Activated T-cell treated with anti-CD3 and anti-CD28 coated beads for 24 hours (primary cell): Measurements from ENCODE around the gene SYPL2.

ENCODE experiments used
- DNase-seq: peaks from one replicate; pipeline ENCODE4 v3.0.0-alpha.2; 2020; ENCODE audit warnings: low read depth

The SYPL2 gene

DNA sequence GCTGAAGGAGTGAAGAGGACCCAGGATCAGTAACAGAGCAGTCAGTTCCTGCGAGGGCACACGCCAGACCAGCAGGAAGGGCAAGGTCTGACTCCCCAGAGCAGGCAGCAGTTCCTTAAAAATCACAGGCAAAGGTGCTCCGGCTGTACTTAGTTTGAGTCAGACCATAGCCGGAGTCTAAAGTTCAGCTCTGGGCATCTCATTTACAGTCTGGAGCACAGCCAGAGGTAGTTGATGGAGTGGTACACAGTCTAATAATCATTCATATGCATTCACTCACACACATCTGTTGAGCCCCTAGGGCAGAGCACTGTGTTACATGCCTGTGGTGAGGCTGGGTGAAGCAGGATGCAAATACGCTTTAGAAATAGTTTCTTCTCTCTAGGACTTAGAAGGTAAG lies 50.5 kb downstream of the SYPL2 start:
- DNase-seq: no peak

DNA sequence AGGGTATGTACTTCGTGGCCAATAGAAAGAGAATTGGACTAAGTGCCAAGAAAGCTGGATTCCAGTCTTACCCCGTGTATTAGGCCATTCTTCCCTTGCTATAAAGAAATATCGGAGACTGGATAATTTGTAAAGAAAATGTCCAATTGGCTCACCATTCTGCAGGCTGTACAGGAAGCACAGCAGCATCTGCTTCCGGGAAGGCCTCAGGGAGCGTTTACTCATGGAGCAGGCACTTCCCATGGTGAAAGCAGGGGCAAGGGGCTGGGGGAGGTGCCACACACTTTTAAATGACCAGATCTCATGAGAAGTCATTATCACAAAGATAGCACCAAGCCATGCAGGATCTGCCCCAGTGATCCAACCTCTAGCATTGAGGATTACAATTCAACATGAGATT lies 51.0 kb downstream of the SYPL2 start:
- DNase-seq: no peak

DNA sequence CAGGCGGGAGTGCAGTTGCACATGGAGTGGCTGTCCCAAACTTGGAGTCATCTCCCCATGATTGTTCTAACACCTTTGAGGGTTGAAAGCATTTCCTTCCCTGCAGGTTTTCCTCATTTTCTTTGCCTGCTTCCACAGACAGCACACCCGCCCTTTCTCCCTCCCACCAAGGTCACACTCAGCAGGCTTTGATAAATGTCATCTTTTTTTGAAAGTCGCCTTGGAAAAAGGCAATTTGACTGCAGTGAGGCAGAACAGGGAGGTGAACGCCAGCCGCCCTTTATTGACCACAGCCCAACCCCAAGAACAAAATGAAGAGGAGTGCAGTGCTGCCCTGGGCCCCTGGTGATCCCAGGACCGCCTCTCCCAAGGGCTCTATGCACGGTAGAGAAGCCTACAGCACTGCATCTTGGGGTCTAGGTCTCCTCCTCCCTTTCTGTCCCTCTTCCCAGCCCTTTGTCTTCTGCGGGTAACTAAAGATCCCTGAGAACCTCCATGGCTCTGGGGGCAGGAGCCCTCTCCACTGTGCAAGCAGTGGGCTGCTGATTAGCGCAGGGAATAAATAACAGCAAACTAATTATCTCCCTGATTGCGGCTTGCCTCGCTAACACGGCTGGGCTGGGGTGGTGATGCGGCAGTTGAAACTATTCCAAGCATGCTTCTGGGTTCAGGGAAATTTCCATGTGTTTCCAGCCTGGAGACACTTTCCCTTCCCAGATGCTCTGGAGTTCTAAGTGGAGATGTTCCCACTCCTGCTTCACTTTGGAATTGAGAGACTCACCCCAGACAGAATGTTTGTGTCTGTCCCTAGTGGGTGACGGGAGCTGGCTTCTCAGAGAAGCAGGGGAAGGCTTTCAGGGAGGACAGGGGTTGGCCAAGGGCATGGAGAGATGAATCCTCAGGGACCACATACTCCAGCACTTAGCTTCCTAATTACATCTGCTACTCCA lies 54.9 kb downstream of the SYPL2 start:
- DNase-seq: no peak

DNA sequence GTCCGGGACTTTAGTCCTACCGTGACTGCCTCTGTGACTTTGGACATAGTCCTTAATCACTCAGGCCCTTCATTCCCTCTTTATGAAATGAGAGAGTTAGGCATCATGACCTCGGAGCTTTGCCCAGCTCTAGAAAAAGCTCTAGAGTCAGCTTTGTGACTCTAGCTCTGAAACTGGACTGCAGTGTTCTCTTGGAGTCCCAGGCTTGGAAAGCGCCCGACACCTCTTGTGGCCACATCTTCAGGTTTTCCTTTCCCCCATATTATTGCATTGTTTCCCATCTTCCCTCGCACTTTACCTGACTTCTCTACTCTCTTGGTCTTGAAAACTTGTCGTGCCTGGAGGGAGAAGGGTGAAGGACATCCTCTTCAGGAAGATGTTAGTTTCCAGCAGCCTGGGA lies 55.7 kb downstream of the SYPL2 start:
- no peak for DNase-seq

DNA sequence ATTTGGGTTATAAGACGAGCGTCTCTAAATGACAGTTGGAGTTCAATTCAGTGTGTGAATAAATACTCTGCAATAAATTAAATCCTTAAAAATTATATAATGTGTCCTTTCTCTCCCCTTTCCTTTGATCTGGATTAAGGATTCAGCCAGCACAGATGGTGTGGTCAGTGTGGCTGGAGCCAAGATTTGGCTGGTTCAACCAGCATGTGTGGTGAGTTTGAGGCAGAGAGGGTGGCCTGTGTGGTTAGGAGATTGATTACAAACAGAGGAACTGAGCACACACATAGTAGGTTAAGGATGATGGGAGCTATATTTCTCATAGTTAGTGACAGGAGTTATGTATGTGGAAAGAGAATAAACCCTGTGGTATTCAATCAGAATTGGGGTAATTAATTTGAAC lies 57.4 kb downstream of the SYPL2 start:
- no peak for DNase-seq

DNA sequence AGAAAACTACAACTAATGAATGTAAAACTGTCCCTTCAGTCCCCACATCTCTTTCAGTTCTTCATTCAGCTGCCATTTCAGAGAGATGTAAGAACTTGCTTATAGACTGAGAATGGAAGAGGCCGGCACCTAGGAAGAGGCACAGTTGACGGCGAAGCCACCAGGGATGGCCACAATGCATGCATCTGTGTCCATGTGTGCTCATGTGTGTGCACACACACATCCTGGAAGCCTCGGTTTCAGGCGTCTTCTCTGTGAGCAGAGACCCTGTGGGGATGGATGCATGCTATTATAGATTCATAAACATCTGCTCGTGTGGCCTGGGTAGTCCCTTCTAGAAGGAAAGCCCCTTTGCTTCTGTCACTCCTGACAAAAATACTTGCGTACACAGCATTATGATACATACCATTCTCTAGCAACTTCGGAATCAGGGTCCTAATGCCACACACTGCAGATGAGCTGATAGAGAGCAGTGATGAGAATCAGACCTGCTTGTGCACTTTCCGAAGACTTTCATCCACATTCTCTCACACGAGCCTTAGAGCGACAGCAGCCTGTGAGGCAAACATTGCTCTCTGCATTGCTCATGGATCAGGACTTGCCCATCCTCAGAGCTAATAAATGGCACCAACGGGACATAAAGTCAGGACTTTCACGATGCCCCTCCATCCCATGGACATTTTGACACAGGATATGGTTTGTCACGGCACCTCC lies 60.9 kb downstream of the SYPL2 start:
- no peak for DNase-seq

DNA sequence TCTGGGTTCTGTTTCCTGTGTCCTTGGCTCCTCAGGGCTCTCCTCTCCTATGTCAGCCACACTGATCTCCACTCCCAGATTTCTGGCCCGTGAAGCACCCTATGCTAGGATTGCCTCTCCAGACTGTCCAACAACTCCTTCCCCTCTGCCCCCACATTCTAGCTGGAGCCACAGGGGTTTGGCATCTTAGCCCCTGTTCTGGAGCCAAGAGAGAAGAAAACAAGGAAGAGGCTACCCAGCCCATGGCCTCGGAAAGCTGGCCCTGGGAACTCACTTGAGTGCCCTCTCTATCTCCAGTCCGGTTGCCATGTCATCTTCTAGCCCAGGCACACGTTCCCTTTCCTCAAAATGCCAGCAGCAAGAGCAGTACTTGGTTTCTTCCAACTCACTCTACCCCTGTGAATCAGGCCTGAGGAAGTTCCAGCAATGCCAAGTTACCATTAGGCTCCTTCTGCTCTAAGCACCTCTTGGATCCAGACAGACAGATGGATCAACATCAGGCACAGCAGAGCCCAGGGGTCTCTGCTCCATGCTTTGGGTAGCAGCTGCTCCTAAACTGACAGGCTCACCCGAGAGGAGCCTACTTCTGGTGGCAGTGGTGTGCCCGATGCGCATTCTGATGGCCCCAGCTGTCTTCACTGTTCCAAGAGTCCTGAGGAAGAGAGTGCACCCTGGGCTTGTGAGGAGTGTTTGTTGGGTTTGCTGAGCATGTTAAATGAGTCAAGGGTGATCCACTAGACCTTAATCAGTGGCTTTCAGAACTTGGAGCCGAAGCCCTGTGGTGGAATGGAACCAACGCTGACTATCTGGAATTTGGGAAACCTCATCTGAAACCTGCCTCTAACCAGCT lies 61.7 kb downstream of the SYPL2 start:
- no peak for DNase-seq

DNA sequence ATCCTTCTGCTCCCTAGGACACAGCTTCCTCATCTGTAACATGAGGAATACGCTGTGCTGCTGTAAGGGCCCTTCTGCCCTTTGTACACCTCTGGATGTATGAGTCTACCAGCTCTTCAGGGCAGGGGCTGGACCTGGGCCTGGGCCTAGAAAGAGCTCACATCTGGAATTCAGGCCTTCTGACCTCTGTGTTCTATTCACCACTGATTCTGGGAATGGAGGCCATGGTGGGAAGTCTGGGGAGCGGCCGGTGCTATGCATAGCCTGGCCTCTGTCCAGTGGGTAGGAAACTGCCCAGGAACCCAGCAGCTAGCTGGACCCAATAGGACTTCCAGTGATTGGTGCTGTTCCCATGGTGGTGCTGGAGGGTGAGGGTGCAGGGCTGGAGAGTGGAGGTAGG lies 62.4 kb downstream of the SYPL2 start:
- no peak for DNase-seq

DNA sequence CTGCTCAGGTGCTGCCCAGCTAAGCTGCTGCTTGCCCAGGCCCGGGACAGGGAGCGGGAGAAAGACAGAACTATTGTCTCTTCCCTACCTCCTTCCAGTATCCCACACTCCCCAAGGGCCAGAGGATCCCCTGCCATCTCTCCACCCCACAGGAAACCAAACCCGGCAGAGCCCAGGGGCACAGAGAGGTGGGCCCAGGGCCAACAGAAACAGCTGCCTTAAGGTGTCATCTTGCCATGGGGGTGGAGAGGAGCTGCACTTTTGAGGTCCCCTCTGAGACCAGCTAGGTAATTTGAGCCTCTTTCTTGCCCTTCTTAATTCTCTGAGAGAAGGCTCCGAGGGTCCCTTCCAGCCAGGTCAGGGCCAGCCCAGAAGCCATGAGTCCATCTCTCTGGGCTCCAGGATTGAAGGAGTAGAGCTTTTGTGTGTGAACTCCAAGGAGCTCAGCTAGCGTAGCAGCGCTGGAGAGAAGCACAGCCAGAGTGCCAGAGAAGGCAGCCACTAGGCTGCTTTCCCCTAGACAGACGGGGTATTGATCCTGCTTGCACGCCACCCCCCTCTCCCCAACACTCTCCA lies 63.6 kb downstream of the SYPL2 start:
- DNase-seq: no peak

DNA sequence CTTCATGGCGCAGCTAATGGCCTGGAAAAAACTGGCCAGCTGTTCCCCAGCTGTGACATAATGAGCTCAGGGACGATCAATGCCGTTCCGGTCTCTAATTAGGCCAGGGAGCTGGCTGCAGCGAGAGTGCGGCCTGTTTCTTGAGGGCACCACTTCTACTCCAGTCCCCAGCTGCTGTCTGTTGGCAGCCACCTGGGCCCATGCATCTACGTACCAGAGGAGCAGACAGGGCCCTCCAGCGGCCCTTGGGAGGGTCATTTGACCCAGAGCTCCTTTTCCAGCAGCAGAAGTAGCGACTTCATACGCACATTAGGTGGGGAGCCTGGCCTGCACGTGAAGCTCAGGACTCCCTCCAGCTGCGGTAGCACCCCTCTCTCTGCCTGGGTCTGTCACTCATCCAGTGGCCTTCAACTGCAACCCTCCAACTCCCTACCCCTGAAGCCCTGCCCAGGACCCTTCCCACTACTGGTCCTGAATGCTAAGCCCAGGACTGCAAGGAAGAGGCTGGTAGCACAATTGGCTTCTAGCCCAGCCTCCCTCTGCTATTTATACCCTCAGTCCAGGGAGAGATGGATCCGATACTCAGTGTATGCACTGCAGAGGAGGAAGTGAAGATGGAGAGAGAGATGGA lies 64.2 kb downstream of the SYPL2 start:
- DNase-seq: no peak

DNA sequence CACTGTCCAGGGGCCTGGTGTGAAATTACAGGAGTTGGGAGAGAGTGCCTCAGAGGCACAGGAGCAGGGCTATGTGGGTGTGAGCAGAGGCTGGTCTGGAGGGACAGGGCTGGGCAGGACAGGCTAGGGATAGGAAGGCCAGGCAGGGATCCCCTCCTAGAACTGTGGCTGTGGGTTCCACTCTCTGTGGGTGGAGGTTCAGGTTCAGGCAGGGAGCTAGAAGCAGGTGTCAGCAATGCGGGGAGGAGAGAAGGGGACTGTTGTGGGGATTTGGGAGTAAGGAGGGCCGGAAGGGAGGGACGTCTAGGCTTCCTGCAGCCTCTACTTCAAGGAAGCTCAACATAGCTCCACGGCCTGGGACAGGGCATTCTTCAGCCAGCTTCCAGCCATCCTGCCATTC lies 65.0 kb downstream of the SYPL2 start:
- no peak for DNase-seq
